ENCODE results near the gene DAGLA. TPM values are rescaled to one million over a fixed set of nuclear protein-coding genes. Genes with fewer than 3 reads are reported as not detected.
A peak's percentile ranks its signal among the peaks of the same experiment; 100 is the strongest.

DAGLA gene
- total and polyA plus RNA-seq, 2 donors (not counting 1 experiment from before 2014, with no cell fraction given): 0.06 TPM; not detected in 1

GRCh38 chr11:61787928-61788491 lies 107.8 kb downstream of the DAGLA start:
- TF ChIP-seq CTCF (IDR thresholded peaks at IDR 0.05) (no peak), EZH2 (IDR thresholded peaks at IDR 0.05; ENCODE audit: borderline replicate concordance, insufficient read depth, low read depth, low read length, poor library complexity, severe bottlenecking) (no peak)
- Mint-ChIP-seq H3K27ac (no peak overlapping the region), H3K9me3 (ENCODE audit: insufficient read depth) (no peaks in the 10 kb centered on the region), H3K4me1 (peaks cover 27% of the 10 kb centered on the region), H3K27me3 (no peaks in the 10 kb centered on the region), H3K4me3 (no peak overlapping the region)
- ChIA-PET POLR2A (interaction anchor here (0.8 kb wide), 1 partner anchor 92 kb away, joined by 4 read pairs; no protein-coding TSS in a partner anchor), CTCF (interaction anchor here (0.8 to 2.7 kb wide), 5 partner anchors 9 to 320 kb away, joined by 3 to 24 read pairs (median 3); no protein-coding TSS in a partner anchor)
- Histone ChIP-seq H3K9ac (ENCODE audit: low read length) (no peak overlapping the region), H3K27me3 (replicated peaks in 1 of 4; ENCODE audit: control extremely low read depth in 1 of 4, control insufficient read depth in 3 of 4, insufficient read depth in 4 of 4, low read length in 3 of 4) (no peaks in the 10 kb centered on the region), H3K27ac (ENCODE audit: low read length in 2 of 2) (no peak overlapping the region), H3K4me2 (replicated peaks; ENCODE audit: low read depth, low read length, poor library complexity, severe bottlenecking) (no peak overlapping the region), H3K4me1 (ENCODE audit: control insufficient read depth in 2 of 2, insufficient read depth in 2 of 2, low read length in 2 of 2) (peaks cover 15 to 26% of the 10 kb centered on the region in 2 donors), H3K9me3 (ENCODE audit: control extremely low read depth in 1 of 3, control insufficient read depth in 2 of 3, insufficient read depth in 1 of 3, low read length in 2 of 3) (no peaks in the 10 kb centered on the region), H4K20me1 (ENCODE audit: control insufficient read depth, insufficient read depth, low read length, poor library complexity, severe bottlenecking) (peaks cover 11% of the 10 kb centered on the region), H3K4me3 (ENCODE audit: control extremely low read depth in 1 of 5, extremely low read depth in 1 of 5, insufficient read depth in 1 of 5, low read depth in 2 of 5, low read length in 4 of 5) (no peak overlapping the region), H2AFZ (ENCODE audit: insufficient read depth, low read depth, low read length, poor library complexity, severe bottlenecking) (no peak overlapping the region), H3K36me3 (replicated peaks in 1 of 2; ENCODE audit: control extremely low read depth in 1 of 2, control insufficient read depth in 1 of 2, extremely low read depth in 1 of 2, insufficient read depth in 2 of 2, low read length in 1 of 2) (peaks cover 0 to 43% of the 10 kb centered on the region in 2 experiments), H3K79me2 (ENCODE audit: control insufficient read depth, insufficient read depth, low read length) (peaks cover 39% of the 10 kb centered on the region)
- intact Hi-C loops (cut with micrococcal nuclease): no loop called here
- ATAC-seq (ENCODE audit: low read depth) (no peak), DNase-seq (no peak)
- 77% methylated on average over 6 of the region's 9 CpGs for WGBS (ENCODE audit: insufficient coverage)

GRCh38 chr11:61791737-61792309 lies 111.6 kb downstream of the DAGLA start:
- WGBS (ENCODE audit: insufficient coverage): 6% methylated on average over 14 of the region's 14 CpGs
- peaks cover 11 to 25% of the 10 kb centered on the region in 2 donors for H3K4me1 ChIP-seq (ENCODE audit: control insufficient read depth in 2 of 2, insufficient read depth in 2 of 2, low read length in 2 of 2)
- ChIA-PET POLR2A (interaction anchor here (1.9 kb wide), 1 partner anchor 332 kb away, joined by 6 read pairs; the partner anchor contains the start of gene INCENP), CTCF (interaction anchor here (0.6 to 3.8 kb wide), 6 partner anchors 9 to 515 kb away, joined by 3 to 32 read pairs (median 9); no protein-coding TSS in a partner anchor)
- no peaks in the 10 kb centered on the region for H3K9me3 ChIP-seq (ENCODE audit: control extremely low read depth in 1 of 3, control insufficient read depth in 2 of 3, insufficient read depth in 1 of 3, low read length in 2 of 3)
- no peak for ATAC-seq (ENCODE audit: low read depth)
- peaks cover 0 to 42% of the 10 kb centered on the region in 2 experiments for H3K36me3 ChIP-seq (replicated peaks in 1 of 2; ENCODE audit: control extremely low read depth in 1 of 2, control insufficient read depth in 1 of 2, extremely low read depth in 1 of 2, insufficient read depth in 2 of 2, low read length in 1 of 2)
- DNase-seq: no peak
- peaks cover 32% of the 10 kb centered on the region for H3K4me1 Mint-ChIP-seq
- intact Hi-C loops (cut with micrococcal nuclease): loop anchor here (1.0 to 5.0 kb wide), 6 partner anchors 25 to 880 kb away; partner anchors contain the start of genes FADS1 and TMEM109
- H3K27me3 ChIP-seq (replicated peaks in 1 of 4; ENCODE audit: control extremely low read depth in 1 of 4, control insufficient read depth in 3 of 4, insufficient read depth in 4 of 4, low read length in 3 of 4): no peaks in the 10 kb centered on the region
- H3K27ac Mint-ChIP-seq: peak overlapping the region; percentile 97
- no peaks in the 10 kb centered on the region for H3K9me3 Mint-ChIP-seq (ENCODE audit: insufficient read depth)
- H3K4me3 ChIP-seq (ENCODE audit: control extremely low read depth in 1 of 5, extremely low read depth in 1 of 5, insufficient read depth in 1 of 5, low read depth in 2 of 5, low read length in 4 of 5): peak overlapping the region; percentile 80 to 94 (median 88)
- no peaks in the 10 kb centered on the region for H4K20me1 ChIP-seq (ENCODE audit: control insufficient read depth, insufficient read depth, low read length, poor library complexity, severe bottlenecking)
- peak overlapping the region; percentile 93 for H3K4me3 Mint-ChIP-seq
- peaks cover 73% of the 10 kb centered on the region for H3K79me2 ChIP-seq (ENCODE audit: control insufficient read depth, insufficient read depth, low read length)
- H3K27me3 Mint-ChIP-seq: no peaks in the 10 kb centered on the region
- H2AFZ ChIP-seq (ENCODE audit: insufficient read depth, low read depth, low read length, poor library complexity, severe bottlenecking): peak overlapping the region; percentile 99
- no peak for TF ChIP-seq CTCF (IDR thresholded peaks at IDR 0.05)
- no peak for TF ChIP-seq EZH2 (IDR thresholded peaks at IDR 0.05; ENCODE audit: borderline replicate concordance, insufficient read depth, low read depth, low read length, poor library complexity, severe bottlenecking)
- H3K27ac ChIP-seq (ENCODE audit: low read length in 2 of 2): peak overlapping the region; percentile 92 to 96
- H3K9ac ChIP-seq (ENCODE audit: low read length): peak overlapping the region; percentile 87
- peak overlapping the region; percentile 80 for H3K4me2 ChIP-seq (replicated peaks; ENCODE audit: low read depth, low read length, poor library complexity, severe bottlenecking)
